NCI-H82 treated with DMSO at 0.1 percent for 48 hours (cell line): Measurements from ENCODE around the gene ACACA.

ENCODE experiments used
- DNase-seq: peaks from one replicate; lab custom pipeline; 2025; ENCODE audit not compliant: unreplicated experiment; lab: John Stamatoyannopoulos, UW

Gene ACACA

GRCh38 chr17:37107406-37108083 lies 299.1 kb downstream of the ACACA start:
- DNase-seq, result no peak

- no peak for DNase-seq
Measured at GRCh38 chr17:37106049-37106448, 300.6 kb downstream of the ACACA start.

- no peak for DNase-seq
Measured at GRCh38 chr17:37103231-37103630, 303.4 kb downstream of the ACACA start.

- DNase-seq, result no peak
Measured at GRCh38 chr17:37101306-37101705, 305.3 kb downstream of the ACACA start.

- DNase-seq, result no peak
Measured at GRCh38 chr17:37100231-37100630, 306.4 kb downstream of the ACACA start.

GRCh38 chr17:37098910-37099664 lies 307.5 kb downstream of the ACACA start:
- DNase-seq, result no peak

- no peak for DNase-seq
Measured at GRCh38 chr17:37098152-37098551, 308.5 kb downstream of the ACACA start.

- no peak for DNase-seq
Measured at GRCh38 chr17:37097154-37097553, 309.5 kb downstream of the ACACA start.

GRCh38 chr17:37096071-37096470 lies 310.6 kb downstream of the ACACA start:
- no peak for DNase-seq

- DNase-seq, result no peak
Measured at GRCh38 chr17:37094391-37094790, 312.2 kb downstream of the ACACA start.

GRCh38 chr17:37092701-37093100 lies 313.9 kb downstream of the ACACA start:
- DNase-seq, result no peak

- DNase-seq, result no peak
Measured at GRCh38 chr17:37092071-37092470, 314.6 kb downstream of the ACACA start.

- peak; percentile 16 for DNase-seq
Measured at GRCh38 chr17:37090941-37091340, 315.7 kb downstream of the ACACA start.

GRCh38 chr17:37089956-37090355 lies 316.7 kb downstream of the ACACA start:
- no peak for DNase-seq

GRCh38 chr17:37088913-37089312 lies 317.7 kb downstream of the ACACA start:
- DNase-seq, result no peak

GRCh38 chr17:37088459-37088858 lies 318.2 kb downstream of the ACACA start:
- DNase-seq, result no peak

- no peak for DNase-seq
Measured at GRCh38 chr17:37087683-37088082, 319.0 kb downstream of the ACACA start.

- no peak for DNase-seq
Measured at GRCh38 chr17:37086948-37087347, 319.7 kb downstream of the ACACA start.

GRCh38 chr17:37086334-37086733 lies 320.3 kb downstream of the ACACA start:
- DNase-seq, result no peak

GRCh38 chr17:37084372-37084771 lies 322.3 kb downstream of the ACACA start:
- DNase-seq, result no peak

GRCh38 chr17:37083456-37083855 lies 323.2 kb downstream of the ACACA start:
- DNase-seq, result no peak

GRCh38 chr17:37082985-37083384 lies 323.7 kb downstream of the ACACA start:
- DNase-seq, result no peak
